Activated naive CD4-positive, alpha-beta T cell treated with anti-CD3 and anti-CD28 coated beads for 36 hours (primary cell): Measurements from ENCODE around the gene LSMEM2. TPM values are rescaled to one million over a fixed set of nuclear protein-coding genes. Genes with fewer than 3 reads are reported as not detected.

Experiments used
- CTCF ChIA-PET: fragments of 350-600 bp; sonication (Branson Sonifier 250); formaldehyde crosslinking; loops from one replicate; lab custom pipeline; 2021; ENCODE audit warnings: antibody characterized with exemption; lab: Charles Lee
- DNase-seq: peaks from one replicate; pipeline ENCODE4 v3.0.0-alpha.2; 2020
- H3K27ac Mint-ChIP-seq: one replicate; pipeline ENCODE4 v1.8.0; 2021; ENCODE audit warnings: mild to moderate bottlenecking, mixed read lengths
- H3K27me3 Mint-ChIP-seq: one replicate; pipeline ENCODE4 v1.8.0; 2021; ENCODE audit warnings: low read depth, mixed read lengths
- H3K36me3 Mint-ChIP-seq: one replicate; pipeline ENCODE4 v1.8.0; 2021; ENCODE audit warnings: low read depth, mixed read lengths
- H3K4me1 Mint-ChIP-seq: one replicate; pipeline ENCODE4 v1.8.0; 2021; ENCODE audit warnings: low read depth, mixed read lengths
- H3K4me3 Mint-ChIP-seq: one replicate; pipeline ENCODE4 v1.8.0; 2021; ENCODE audit warnings: mild to moderate bottlenecking, moderate library complexity, mixed read lengths
- H3K9me3 Mint-ChIP-seq: one replicate; pipeline ENCODE4 v1.8.0; 2021; ENCODE audit warnings: mixed read lengths
- intact Hi-C: fragments of 100-400 bp; cut with micrococcal nuclease; formaldehyde crosslinking; loops from one replicate; pipeline ENCODE4 v1.15.1; 2023
- total RNA-seq, 2 experiments: library from RNA; stranded (reverse); gene quantifications; one replicate each; pipeline ENCODE4 v1.2.3, GENCODE V29; 2021

The LSMEM2 gene
- total RNA-seq, 2 experiments from 2014 or later = not detected

GRCh38 chr3:50245831-50246516 is 32.9 kb upstream of the LSMEM2 start:
- Mint-ChIP-seq H3K9me3 (no peaks in the 10 kb centered on the region), H3K4me1 (peaks cover 82% of the 10 kb centered on the region), H3K36me3 (peaks cover 2% of the 10 kb centered on the region), H3K27ac (peak overlapping the region; percentile 95), H3K4me3 (peak overlapping the region; percentile 81), H3K27me3 (no peaks in the 10 kb centered on the region)
- peak; percentile 97 for DNase-seq
- CTCF ChIA-PET = interaction anchor here (0.8 to 4.9 kb wide), 25 partner anchors 7 to 167 kb away, joined by 3 to 119 read pairs (median 5); partner anchors contain the start of genes GNAI2, HYAL3, IFRD2 and NAA80
- intact Hi-C loops = loop anchor here (1.0 to 2.0 kb wide), 6 partner anchors 11 to 53 kb away; partner anchors contain the start of genes HYAL3 and NAA80

GRCh38 chr3:50246517-50246954 is 32.4 kb upstream of the LSMEM2 start:
- no peaks in the 10 kb centered on the region for H3K9me3 Mint-ChIP-seq
- DNase-seq = peak; percentile 94
- H3K27ac Mint-ChIP-seq = peak overlapping the region; percentile 95
- intact Hi-C loops = loop anchor here (1.0 to 2.0 kb wide), 6 partner anchors 11 to 52 kb away; partner anchors contain the start of genes HYAL3 and NAA80
- H3K27me3 Mint-ChIP-seq = no peaks in the 10 kb centered on the region
- H3K4me3 Mint-ChIP-seq = peak overlapping the region; percentile 81
- CTCF ChIA-PET = interaction anchor here (0.8 to 4.9 kb wide), 25 partner anchors 8 to 167 kb away, joined by 3 to 119 read pairs (median 5); partner anchors contain the start of genes GNAI2, HYAL3, IFRD2 and NAA80
- peaks cover 82% of the 10 kb centered on the region for H3K4me1 Mint-ChIP-seq
- H3K36me3 Mint-ChIP-seq = peaks cover 5% of the 10 kb centered on the region

GRCh38 chr3:50248387-50248786 is 30.5 kb upstream of the LSMEM2 start:
- Mint-ChIP-seq H3K9me3 (no peaks in the 10 kb centered on the region), H3K27ac (peak overlapping the region; percentile 95), H3K27me3 (no peaks in the 10 kb centered on the region), H3K4me1 (peaks cover 65% of the 10 kb centered on the region), H3K4me3 (no peak overlapping the region), H3K36me3 (peaks cover 8% of the 10 kb centered on the region)
- CTCF ChIA-PET = interaction anchor here (1.2 to 4.9 kb wide), 4 partner anchors 12 to 54 kb away, joined by 3 to 119 read pairs (median 31); partner anchors contain the start of gene LSMEM2
- intact Hi-C loops = no loop called here
- DNase-seq = no peak

- DNase-seq = no peak
- H3K27ac Mint-ChIP-seq = no peak overlapping the region
- peaks cover 55% of the 10 kb centered on the region for H3K4me1 Mint-ChIP-seq
- CTCF ChIA-PET = interaction anchor here (0.9 to 4.9 kb wide), 2 partner anchors 11 to 97 kb away, joined by 3 to 38 read pairs; no protein-coding TSS in a partner anchor
- no peaks in the 10 kb centered on the region for H3K27me3 Mint-ChIP-seq
- H3K36me3 Mint-ChIP-seq = peaks cover 8% of the 10 kb centered on the region
- intact Hi-C loops = no loop called here
- H3K4me3 Mint-ChIP-seq = no peak overlapping the region
- H3K9me3 Mint-ChIP-seq = no peaks in the 10 kb centered on the region
Observed at GRCh38 chr3:50249457-50249856, 29.4 kb upstream of the LSMEM2 start.

GRCh38 chr3:50250514-50250913 is 28.4 kb upstream of the LSMEM2 start:
- no peaks in the 10 kb centered on the region for H3K27me3 Mint-ChIP-seq
- intact Hi-C loops = no loop called here
- H3K9me3 Mint-ChIP-seq = no peaks in the 10 kb centered on the region
- peak overlapping the region; percentile 66 for H3K27ac Mint-ChIP-seq
- H3K4me3 Mint-ChIP-seq = no peak overlapping the region
- H3K4me1 Mint-ChIP-seq = peaks cover 45% of the 10 kb centered on the region
- CTCF ChIA-PET = interaction anchor here (0.9 to 4.9 kb wide), 6 partner anchors 10 to 58 kb away, joined by 3 to 38 read pairs (median 4); no protein-coding TSS in a partner anchor
- H3K36me3 Mint-ChIP-seq = peaks cover 8% of the 10 kb centered on the region
- no peak for DNase-seq

- Mint-ChIP-seq H3K36me3 (peaks cover 8% of the 10 kb centered on the region), H3K27ac (peak overlapping the region; percentile 66), H3K27me3 (no peaks in the 10 kb centered on the region), H3K4me3 (no peak overlapping the region), H3K4me1 (peaks cover 41% of the 10 kb centered on the region), H3K9me3 (no peaks in the 10 kb centered on the region)
- intact Hi-C loops = no loop called here
- CTCF ChIA-PET = interaction anchor here (1.0 to 1.5 kb wide), 5 partner anchors 10 to 27 kb away, joined by 4 to 10 read pairs (median 5); no protein-coding TSS in a partner anchor
- peak; percentile 31 for DNase-seq
Observed at GRCh38 chr3:50251220-50251619, 27.7 kb upstream of the LSMEM2 start.

- H3K27ac Mint-ChIP-seq = no peak overlapping the region
- no peak overlapping the region for H3K4me3 Mint-ChIP-seq
- H3K27me3 Mint-ChIP-seq = no peaks in the 10 kb centered on the region
- DNase-seq = no peak
- peaks cover 21% of the 10 kb centered on the region for H3K36me3 Mint-ChIP-seq
- CTCF ChIA-PET = interaction anchor here (1.8 to 3.3 kb wide), 2 partner anchors 8 to 60 kb away, joined by 5 to 28 read pairs; no protein-coding TSS in a partner anchor
- no peaks in the 10 kb centered on the region for H3K9me3 Mint-ChIP-seq
- H3K4me1 Mint-ChIP-seq = peaks cover 21% of the 10 kb centered on the region
- intact Hi-C loops = no loop called here
Observed at GRCh38 chr3:50254577-50255250, 24.2 kb upstream of the LSMEM2 start.

GRCh38 chr3:50255251-50255615 is 23.7 kb upstream of the LSMEM2 start:
- no peak for DNase-seq
- intact Hi-C loops = no loop called here
- Mint-ChIP-seq H3K27ac (no peak overlapping the region), H3K9me3 (no peaks in the 10 kb centered on the region), H3K4me1 (peaks cover 18% of the 10 kb centered on the region), H3K27me3 (no peaks in the 10 kb centered on the region), H3K4me3 (no peak overlapping the region), H3K36me3 (peaks cover 21% of the 10 kb centered on the region)
- CTCF ChIA-PET = interaction anchor here (0.6 to 3.3 kb wide), 4 partner anchors 9 to 61 kb away, joined by 3 to 28 read pairs (median 4); no protein-coding TSS in a partner anchor

- peaks cover 17% of the 10 kb centered on the region for H3K36me3 Mint-ChIP-seq
- H3K9me3 Mint-ChIP-seq = no peaks in the 10 kb centered on the region
- intact Hi-C loops = no loop called here
- H3K27ac Mint-ChIP-seq = no peak overlapping the region
- DNase-seq = peak; percentile 68
- no peak overlapping the region for H3K4me3 Mint-ChIP-seq
- CTCF ChIA-PET = interaction anchor here (0.6 to 3.3 kb wide), 10 partner anchors 10 to 219 kb away, joined by 3 to 28 read pairs (median 3); partner anchors contain the start of genes HYAL2, LSMEM2 and TUSC2
- peaks cover 6% of the 10 kb centered on the region for H3K4me1 Mint-ChIP-seq
- H3K27me3 Mint-ChIP-seq = no peaks in the 10 kb centered on the region
Observed at GRCh38 chr3:50256978-50257890, 21.7 kb upstream of the LSMEM2 start.

- Mint-ChIP-seq H3K27me3 (no peaks in the 10 kb centered on the region), H3K4me1 (peaks cover 5% of the 10 kb centered on the region), H3K9me3 (no peaks in the 10 kb centered on the region), H3K27ac (peak overlapping the region; percentile 39), H3K36me3 (peaks cover 17% of the 10 kb centered on the region), H3K4me3 (no peak overlapping the region)
- no peak for DNase-seq
- intact Hi-C loops = no loop called here
- CTCF ChIA-PET = interaction anchor here (1.3 to 3.4 kb wide), 5 partner anchors 15 to 66 kb away, joined by 3 to 10 read pairs (median 6); partner anchors contain the start of gene HYAL2
Observed at GRCh38 chr3:50258029-50258680, 20.7 kb upstream of the LSMEM2 start.

- CTCF ChIA-PET = interaction anchor here (0.7 to 3.7 kb wide), 11 partner anchors 9 to 94 kb away, joined by 3 to 38 read pairs (median 4); partner anchors contain the start of genes GNAI2 and HYAL2
- intact Hi-C loops = no loop called here
- Mint-ChIP-seq H3K9me3 (no peaks in the 10 kb centered on the region), H3K4me3 (no peak overlapping the region), H3K27ac (no peak overlapping the region), H3K4me1 (peaks cover 4% of the 10 kb centered on the region), H3K27me3 (no peaks in the 10 kb centered on the region), H3K36me3 (peaks cover 15% of the 10 kb centered on the region)
- DNase-seq = no peak
Observed at GRCh38 chr3:50258979-50259378, 19.9 kb upstream of the LSMEM2 start.
